HG03457 (cell line): ENCODE results near the gene GARNL3.

Experiments used
- ATAC-seq: cut with Tn5 transposase; IDR thresholded peaks from one replicate; pipeline ENCODE4 v1.9.1; 2021; ENCODE audit warnings: moderate number of reproducible peaks; ENCODE audit not compliant: unreplicated experiment

Gene GARNL3

GRCh38 chr9:127277770-127278169 lies 13.2 kb downstream of the GARNL3 start:
- no peak for ATAC-seq

DNA sequence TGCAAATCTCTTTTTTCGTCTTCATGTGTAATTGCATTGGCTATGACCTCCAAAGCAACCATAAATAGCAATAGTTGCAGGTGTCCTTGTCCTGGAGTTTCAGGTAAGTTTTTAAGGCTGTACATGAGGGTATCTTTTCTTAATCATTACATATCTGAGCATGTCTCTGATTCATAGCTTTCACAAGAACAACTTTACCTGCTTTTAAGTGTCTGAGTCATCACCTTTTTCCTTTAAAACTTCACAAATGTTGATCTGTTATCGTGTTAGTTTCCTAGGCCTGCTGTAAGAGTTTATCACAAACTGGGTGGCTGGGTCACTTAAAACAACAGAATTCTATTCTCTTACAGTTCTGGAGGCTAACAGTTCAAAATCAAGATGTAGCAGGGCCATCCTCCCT lies 13.8 kb downstream of the GARNL3 start:
- ATAC-seq = no peak

DNA sequence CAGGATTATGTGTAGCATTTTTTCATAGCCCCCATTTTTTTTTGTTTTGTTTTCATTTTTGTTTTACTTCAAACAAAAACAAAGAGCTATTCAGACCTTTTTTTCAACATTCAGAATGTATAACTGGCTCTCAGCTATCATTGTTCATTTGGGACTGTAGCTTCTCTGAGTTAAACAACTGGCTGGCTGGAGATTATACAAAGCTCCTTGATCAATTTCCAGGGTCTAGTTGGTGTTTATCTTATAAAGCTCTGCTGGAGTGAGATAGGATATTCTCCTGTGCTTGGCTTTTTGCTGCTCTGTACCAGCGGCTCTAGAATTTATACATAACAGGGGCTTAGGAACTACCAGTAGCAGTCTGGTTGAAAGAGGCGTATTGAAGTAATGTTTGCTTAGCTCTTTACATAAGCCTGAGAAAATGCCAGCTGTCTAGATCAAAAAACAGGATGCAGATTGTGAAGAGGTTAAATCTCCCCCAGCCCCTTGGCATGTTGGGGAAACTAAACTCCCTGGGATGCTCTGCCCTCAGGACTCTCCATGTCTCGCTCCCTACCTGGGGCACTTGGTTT lies 15.2 kb downstream of the GARNL3 start:
- no peak for ATAC-seq

GRCh38 chr9:127280880-127281660 lies 16.5 kb downstream of the GARNL3 start:
- no peak for ATAC-seq

DNA sequence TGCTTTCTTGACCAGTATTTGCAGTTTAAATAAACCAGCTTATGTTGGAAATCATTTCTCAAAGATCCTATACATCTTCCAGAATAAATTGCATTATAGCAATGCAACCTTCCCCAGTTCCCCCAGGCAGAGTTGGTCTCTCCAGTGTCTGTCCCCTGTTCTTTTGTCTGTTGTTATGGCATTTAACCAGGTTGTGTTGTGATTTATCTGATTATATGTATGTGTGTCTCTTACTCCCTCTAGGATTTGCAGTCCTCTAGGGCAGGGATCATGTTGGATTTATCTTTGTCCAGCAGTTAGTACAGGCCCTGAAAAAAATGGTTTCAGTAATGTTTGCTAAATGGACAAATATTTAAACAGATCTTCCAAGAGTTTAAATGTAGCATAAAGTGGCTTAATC lies 17.3 kb downstream of the GARNL3 start:
- no peak for ATAC-seq

GRCh38 chr9:127282611-127283010 lies 18.0 kb downstream of the GARNL3 start:
- ATAC-seq = no peak

DNA sequence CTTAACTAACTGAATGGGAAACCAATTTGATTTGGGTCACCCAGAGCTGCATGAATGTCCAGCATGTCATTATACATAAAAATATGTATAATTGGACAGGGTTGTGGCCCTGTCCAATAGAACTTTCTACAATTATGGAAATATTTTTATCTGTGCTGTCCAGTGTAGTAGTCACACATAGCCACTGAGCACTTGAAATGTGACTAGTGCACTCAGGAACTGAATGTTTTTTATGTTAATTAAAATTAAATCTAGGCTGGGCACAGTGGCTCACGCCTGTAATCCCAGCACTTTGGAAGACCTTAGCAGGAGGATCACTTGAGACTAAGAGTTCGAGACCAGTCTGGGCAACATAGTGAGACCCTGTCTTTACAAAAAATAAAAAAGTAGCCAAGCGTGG lies 18.6 kb downstream of the GARNL3 start:
- no peak for ATAC-seq

GRCh38 chr9:127283917-127284497 lies 19.4 kb downstream of the GARNL3 start:
- ATAC-seq = no peak

GRCh38 chr9:127285965-127286364 lies 21.4 kb downstream of the GARNL3 start:
- ATAC-seq = no peak

- ATAC-seq = no peak
These were observed 26.0 kb downstream of the GARNL3 start for GRCh38 chr9:127290561-127291065.

DNA sequence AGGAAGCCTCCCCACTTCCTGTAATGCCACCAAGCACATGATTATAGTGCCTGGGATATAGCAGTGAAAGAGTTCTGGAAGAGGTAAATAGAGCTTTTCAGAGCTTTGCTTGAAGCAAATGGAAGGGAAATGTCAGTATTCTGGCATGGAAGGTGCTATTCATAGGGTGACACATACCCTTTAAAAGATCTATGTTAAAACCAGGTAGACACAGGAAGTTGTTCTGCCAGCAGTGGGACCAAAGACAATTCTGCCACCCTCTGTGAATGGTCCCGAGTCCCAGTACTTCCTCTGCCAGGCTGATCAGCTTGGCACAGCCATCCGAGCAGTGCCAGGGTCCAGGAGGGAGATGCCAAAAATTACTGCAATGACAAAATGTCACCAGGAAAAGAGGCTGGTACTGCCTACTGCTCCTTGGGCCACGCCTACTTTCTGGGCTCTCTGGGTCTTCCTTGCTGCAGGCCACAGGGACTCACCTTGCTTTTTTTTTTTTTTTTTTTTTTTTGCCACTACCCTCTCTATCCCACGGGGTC lies 26.7 kb downstream of the GARNL3 start:
- ATAC-seq = no peak

- no peak for ATAC-seq
These were observed 27.8 kb downstream of the GARNL3 start for GRCh38 chr9:127292415-127292814.

- no peak for ATAC-seq
These were observed 28.8 kb downstream of the GARNL3 start for GRCh38 chr9:127293328-127293727.

GRCh38 chr9:127293767-127294166 lies 29.2 kb downstream of the GARNL3 start:
- ATAC-seq = no peak

GRCh38 chr9:127295005-127295404 lies 30.4 kb downstream of the GARNL3 start:
- no peak for ATAC-seq

- ATAC-seq = no peak
These were observed 36.4 kb downstream of the GARNL3 start for GRCh38 chr9:127300886-127301447.

DNA sequence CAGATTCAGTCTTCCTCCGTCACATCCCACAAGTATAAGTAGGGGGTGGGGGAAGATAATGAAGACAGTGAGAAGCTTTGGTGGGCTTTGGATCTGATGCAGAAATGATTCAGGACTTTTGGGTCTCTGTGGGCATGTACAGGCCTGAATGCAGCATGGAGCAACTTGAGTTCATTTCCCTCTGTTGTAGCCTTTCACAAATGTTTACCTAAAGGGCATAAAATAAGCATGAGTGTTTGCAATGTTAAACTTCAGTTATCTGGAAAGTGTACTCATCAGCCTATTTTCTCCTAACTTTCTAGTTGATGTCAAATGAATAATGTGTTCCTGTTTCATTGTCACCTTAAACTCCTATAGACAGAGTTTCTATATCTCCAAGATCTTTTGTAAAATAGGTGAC lies 39.3 kb downstream of the GARNL3 start:
- ATAC-seq = no peak

DNA sequence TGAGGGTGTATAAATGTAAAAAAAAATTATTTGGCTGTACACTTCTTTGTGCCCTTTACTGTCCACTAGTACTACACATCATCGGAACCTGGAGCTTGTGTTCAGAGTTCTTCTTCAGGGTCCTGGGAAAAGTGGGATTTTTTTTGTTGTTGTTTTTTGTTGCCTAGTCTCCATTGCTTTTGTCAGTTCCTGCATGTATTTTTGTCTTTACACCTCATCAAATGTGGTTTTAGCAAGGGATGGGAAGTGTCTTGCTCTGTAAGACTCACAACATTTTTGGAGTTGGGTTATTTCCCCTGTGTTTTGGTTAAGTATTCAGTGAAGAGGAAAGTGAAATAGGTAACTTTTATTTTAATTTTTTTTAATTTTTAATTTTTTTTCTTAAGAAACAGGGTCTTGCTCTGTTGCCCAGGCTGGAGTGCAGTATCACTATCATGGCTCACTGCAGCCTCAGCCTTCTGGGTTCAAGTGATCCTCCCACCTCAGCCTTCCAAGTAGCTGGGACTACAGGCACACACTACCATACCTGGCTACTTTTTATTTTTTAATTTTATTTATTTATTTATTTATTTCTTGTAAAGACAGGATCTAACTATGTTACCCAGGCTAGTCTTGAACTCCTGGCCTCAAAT lies 40.7 kb downstream of the GARNL3 start:
- no peak for ATAC-seq

DNA sequence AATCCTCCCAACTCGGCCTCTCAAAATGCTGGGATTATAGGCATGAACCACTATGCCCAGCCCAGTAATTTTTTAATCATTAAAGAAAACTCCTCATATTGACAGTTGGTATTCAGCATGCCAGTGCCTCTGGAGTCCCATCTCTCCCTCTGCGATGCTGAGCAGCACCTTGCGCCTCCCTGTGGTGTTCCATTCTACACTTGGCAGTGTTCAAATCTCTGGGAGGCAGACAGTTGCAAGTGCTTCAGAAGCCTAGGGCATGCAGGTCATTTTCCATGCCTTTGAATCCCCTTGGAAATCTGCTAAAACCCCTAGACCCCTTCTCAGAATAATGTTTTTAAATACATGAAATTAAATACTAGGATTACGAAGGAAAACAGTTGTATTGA lies 41.3 kb downstream of the GARNL3 start:
- ATAC-seq = no peak

DNA sequence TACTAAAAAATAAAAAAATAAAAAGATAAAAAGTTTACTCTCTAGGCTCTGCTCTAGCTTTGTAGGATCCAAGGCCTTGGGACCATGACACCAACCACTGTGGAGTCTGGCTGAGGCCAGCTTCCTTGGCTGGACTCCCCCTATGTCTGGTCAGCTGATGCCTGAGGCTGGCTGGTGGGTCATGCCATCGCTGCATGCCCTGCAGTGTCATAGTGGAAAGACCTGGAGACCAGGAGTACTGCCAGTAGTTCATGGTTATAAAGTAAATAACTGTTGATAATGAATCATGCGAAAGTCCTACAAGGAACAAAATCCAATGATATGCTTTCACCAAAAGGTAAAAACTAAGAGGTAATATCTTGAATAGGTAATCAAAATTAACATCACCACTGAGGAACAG lies 43.2 kb downstream of the GARNL3 start:
- no peak for ATAC-seq
